ENCODE measurements around the gene ARHGAP4.

DNA sequence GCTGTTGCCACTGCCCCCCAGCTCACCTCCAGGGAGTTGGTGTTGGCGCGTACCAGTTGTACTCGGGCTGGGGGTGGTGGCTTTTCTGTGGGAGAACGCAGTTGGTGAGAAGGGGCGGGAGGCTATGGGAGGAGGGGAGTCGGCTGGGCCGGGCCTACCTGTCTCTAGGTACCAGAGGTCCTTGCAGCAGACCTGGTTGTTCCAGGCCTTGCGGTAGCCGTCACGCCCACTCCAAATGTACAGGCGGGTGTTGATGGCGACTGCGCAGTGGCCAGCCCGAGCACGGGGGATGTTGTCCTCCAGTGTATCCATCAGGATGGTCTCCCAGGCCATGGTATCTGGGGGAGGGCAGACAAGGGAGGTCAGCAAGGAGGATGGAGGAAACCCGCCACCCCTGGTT, 34.0 kb upstream of the ARHGAP4 start:
- TF ChIP-seq, protein P1, sequence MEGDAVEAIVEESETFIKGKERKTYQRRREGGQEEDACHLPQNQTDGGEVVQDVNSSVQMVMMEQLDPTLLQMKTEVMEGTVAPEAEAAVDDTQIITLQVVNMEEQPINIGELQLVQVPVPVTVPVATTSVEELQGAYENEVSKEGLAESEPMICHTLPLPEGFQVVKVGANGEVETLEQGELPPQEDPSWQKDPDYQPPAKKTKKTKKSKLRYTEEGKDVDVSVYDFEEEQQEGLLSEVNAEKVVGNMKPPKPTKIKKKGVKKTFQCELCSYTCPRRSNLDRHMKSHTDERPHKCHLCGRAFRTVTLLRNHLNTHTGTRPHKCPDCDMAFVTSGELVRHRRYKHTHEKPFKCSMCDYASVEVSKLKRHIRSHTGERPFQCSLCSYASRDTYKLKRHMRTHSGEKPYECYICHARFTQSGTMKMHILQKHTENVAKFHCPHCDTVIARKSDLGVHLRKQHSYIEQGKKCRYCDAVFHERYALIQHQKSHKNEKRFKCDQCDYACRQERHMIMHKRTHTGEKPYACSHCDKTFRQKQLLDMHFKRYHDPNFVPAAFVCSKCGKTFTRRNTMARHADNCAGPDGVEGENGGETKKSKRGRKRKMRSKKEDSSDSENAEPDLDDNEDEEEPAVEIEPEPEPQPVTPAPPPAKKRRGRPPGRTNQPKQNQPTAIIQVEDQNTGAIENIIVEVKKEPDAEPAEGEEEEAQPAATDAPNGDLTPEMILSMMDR (IDR thresholded peaks at IDR 0.05; ENCODE audit: poor library complexity): no peak
- TF ChIP-seq EZH2 (IDR thresholded peaks at IDR 0.05; ENCODE audit: borderline replicate concordance): no peak
